ENCODE measurements around the gene NCOA3.

DNA sequence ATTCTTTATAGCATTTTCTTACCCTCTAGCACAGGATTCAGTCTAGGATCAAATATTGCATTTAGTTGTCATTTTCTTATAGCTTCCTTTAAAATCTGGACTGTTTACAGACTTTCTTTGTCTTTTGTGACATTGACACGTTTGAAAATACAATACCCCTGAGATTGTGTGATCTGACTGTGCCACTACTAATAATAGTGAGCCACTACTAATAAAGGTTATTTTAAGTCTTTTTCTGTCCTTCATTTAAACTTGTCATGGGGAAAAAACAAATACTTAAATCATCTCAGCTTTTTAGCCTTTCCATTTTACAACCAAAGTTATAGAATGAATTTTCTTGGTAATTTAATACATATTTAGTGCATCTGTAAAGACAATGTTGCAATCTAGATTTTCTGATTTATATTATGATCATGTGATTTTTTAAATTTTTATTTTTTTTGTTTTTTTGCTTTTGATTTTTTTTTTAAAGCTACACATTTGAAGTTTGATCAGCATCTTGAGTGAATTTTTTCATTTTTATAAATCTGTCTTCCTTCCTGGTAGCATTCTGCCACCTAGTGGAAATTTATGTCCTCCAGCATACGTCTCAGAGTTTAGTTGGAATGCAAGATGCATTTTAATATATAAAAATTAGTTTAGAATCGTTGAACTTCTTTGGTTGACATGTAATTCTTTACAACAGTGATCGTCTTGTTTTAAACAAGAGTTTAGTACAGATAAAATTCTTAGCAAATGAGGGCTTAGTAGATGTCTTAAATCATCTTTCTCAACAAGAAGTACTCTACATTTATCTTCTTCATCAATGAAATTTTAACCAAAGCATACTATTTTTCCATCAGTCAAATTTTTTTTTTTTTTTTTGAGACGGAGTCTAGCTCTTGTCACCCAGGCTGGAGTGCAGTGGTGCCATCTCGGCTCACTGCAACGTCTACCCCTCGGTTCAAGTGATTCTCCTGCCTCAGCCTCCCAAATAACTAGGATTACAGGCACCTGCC, 119.4 kb downstream of the NCOA3 start:
- TF ChIP-seq POLR2AphosphoS5 (IDR thresholded peaks at IDR 0.05): no peak
- TF ChIP-seq, protein P1, sequence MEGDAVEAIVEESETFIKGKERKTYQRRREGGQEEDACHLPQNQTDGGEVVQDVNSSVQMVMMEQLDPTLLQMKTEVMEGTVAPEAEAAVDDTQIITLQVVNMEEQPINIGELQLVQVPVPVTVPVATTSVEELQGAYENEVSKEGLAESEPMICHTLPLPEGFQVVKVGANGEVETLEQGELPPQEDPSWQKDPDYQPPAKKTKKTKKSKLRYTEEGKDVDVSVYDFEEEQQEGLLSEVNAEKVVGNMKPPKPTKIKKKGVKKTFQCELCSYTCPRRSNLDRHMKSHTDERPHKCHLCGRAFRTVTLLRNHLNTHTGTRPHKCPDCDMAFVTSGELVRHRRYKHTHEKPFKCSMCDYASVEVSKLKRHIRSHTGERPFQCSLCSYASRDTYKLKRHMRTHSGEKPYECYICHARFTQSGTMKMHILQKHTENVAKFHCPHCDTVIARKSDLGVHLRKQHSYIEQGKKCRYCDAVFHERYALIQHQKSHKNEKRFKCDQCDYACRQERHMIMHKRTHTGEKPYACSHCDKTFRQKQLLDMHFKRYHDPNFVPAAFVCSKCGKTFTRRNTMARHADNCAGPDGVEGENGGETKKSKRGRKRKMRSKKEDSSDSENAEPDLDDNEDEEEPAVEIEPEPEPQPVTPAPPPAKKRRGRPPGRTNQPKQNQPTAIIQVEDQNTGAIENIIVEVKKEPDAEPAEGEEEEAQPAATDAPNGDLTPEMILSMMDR (IDR thresholded peaks at IDR 0.05): peak; percentile 74 to 84 (median 76)
- no peak for TF ChIP-seq POLR2A (IDR thresholded peaks at IDR 0.05)
